Thyroid gland (tissue), 4 donors: Measurements from ENCODE around the gene DOCK2. TPM values are rescaled to one million over a fixed set of nuclear protein-coding genes. Genes with fewer than 3 reads are reported as not detected.

ENCODE experiments used
- DNase-seq, 2 donors: peaks; one replicate each; pipeline ENCODE4 v3.0.0-alpha.2; 2019
- H3K27ac ChIP-seq, 3 donors: fragments of 200-600 bp; sonication (generic); 1 replicate in 2 of 3; 2 replicates in 1 of 3; pipeline ENCODE4 v1.5.1; 2016 to 2019; ENCODE audit warnings: mild to moderate bottlenecking in 1 of 3, moderate library complexity in 1 of 3
- H3K27me3 ChIP-seq: fragments of 200-600 bp; sonication (generic); one replicate; pipeline ENCODE4 v1.5.1; 2019
- H3K36me3 ChIP-seq, 2 donors: fragments of 200-600 bp; sonication (generic); one replicate each; pipeline ENCODE4 v1.5.1; 2016 to 2019
- H3K4me1 ChIP-seq, 2 donors: fragments of 200-600 bp; sonication (generic); one replicate each; pipeline ENCODE4 v1.5.1; 2017 to 2019
- H3K4me3 ChIP-seq, 3 donors: fragments of 200-600 bp; sonication (generic); replicated peaks in 1 of 3; 1 replicate in 2 of 3; 2 replicates in 1 of 3; pipeline ENCODE4 v1.5.1; 2016; ENCODE audit warnings: mild to moderate bottlenecking in 1 of 3
- H3K9me3 ChIP-seq: fragments of 200-600 bp; sonication (generic); one replicate; pipeline ENCODE4 v1.5.1; 2017
- POLR2A ChIP-seq, 2 donors: fragments of 450-650 bp; IDR thresholded peaks; one replicate each; pipeline ENCODE4 v1.6.1; 2017; ENCODE audit warnings: antibody characterized with exemption in 2 of 2, mild to moderate bottlenecking in 2 of 2, moderate library complexity in 1 of 2
- WGBS, 2 donors: methylation state at CpG; one replicate each; pipeline ENCODE4 v1.1.5; 2017; 5-methylcytosine and 5-hydroxymethylcytosine counted together
- intact Hi-C: fragments of 100-400 bp; cut with DNase I; formaldehyde crosslinking; loops from one replicate; pipeline ENCODE4 v1.15.1; 2023
- total RNA-seq, 4 donors: library from RNA; depleted of rRNA; stranded (reverse); fragments of >200 nt; gene quantifications; one replicate each; pipeline ENCODE4 v1.2.3, GENCODE V29; 2016
- TF ChIP-seq, protein P1 (sequence below), 6 experiments: fragments of 200-600 bp in 3 of 6; fragments of 450-650 bp in 3 of 6; sonication (generic) in 3 of 6; IDR thresholded peaks; one replicate each; pipeline ENCODE4 v1.5.1; 2016 to 2019; ENCODE audit warnings: antibody characterized with exemption in 6 of 6, mild to moderate bottlenecking in 2 of 6, inconsistent platforms in 1 of 6, moderate library complexity in 1 of 6

DOCK2 gene
- total RNA-seq, 4 donors from 2014 or later = 4.3 to 14.1 (median 8.6) TPM

DNA sequence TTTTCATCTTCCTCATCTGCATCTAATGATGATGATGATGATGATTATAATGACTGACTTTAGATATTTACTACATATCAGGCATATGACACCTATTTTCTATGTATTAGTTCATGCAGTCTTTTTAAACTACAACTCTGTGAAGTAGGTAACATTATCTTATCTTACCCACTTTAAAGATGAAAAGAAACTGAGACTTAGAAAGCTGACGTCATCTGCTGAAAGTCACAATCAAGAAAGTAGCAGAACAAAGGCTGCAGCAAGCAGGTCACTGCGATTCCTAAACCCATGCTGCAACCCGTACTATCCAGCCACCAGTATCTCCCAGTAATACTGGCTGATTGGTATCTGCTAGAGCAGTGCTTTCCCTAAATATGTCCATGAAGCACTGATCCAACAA, 383.3 kb downstream of the DOCK2 start:
- intact Hi-C loops = no loop called here
- H3K36me3 ChIP-seq = no peaks in the 10 kb centered on the region
- whole genome bisulfite sequencing, 2 donors = 86 to 93% methylated on average over 3 of the region's 3 CpGs
- H3K4me3 ChIP-seq = no peak overlapping the region
- no peaks in the 10 kb centered on the region for H3K9me3 ChIP-seq
- no peaks in the 10 kb centered on the region for H3K27me3 ChIP-seq
- no peaks in the 10 kb centered on the region for H3K4me1 ChIP-seq
- no peak overlapping the region for H3K27ac ChIP-seq
- TF ChIP-seq, protein P1, sequence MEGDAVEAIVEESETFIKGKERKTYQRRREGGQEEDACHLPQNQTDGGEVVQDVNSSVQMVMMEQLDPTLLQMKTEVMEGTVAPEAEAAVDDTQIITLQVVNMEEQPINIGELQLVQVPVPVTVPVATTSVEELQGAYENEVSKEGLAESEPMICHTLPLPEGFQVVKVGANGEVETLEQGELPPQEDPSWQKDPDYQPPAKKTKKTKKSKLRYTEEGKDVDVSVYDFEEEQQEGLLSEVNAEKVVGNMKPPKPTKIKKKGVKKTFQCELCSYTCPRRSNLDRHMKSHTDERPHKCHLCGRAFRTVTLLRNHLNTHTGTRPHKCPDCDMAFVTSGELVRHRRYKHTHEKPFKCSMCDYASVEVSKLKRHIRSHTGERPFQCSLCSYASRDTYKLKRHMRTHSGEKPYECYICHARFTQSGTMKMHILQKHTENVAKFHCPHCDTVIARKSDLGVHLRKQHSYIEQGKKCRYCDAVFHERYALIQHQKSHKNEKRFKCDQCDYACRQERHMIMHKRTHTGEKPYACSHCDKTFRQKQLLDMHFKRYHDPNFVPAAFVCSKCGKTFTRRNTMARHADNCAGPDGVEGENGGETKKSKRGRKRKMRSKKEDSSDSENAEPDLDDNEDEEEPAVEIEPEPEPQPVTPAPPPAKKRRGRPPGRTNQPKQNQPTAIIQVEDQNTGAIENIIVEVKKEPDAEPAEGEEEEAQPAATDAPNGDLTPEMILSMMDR (IDR thresholded peaks at IDR 0.05) = no peak
- no peak for TF ChIP-seq POLR2A (IDR thresholded peaks at IDR 0.05)
- DNase-seq = no peak

DNA sequence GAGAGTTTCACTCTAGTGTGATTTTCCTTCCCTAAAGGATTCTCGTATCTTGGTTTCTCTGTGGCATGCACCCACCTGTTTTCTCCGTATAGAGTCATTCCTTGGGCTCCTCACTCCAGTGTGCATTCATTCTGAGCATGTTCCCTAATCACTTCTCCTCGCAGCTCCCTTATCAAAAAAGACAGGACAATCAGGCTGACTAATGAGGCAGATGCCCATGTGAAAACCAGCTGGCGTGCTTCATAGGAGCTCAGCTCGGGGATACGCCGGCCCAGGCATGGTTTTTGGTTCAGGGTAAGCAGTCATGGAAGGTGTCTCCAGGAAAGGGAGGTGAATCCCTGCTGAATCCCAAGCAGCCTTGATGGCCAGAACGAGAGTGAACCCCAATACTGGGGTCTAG, 384.4 kb downstream of the DOCK2 start:
- Histone ChIP-seq H3K9me3 (no peaks in the 10 kb centered on the region), H3K4me1 (no peaks in the 10 kb centered on the region), H3K36me3 (no peaks in the 10 kb centered on the region), H3K27ac (no peak overlapping the region), H3K4me3 (no peak overlapping the region), H3K27me3 (no peaks in the 10 kb centered on the region)
- intact Hi-C loops = no loop called here
- no peak for TF ChIP-seq POLR2A (IDR thresholded peaks at IDR 0.05)
- TF ChIP-seq, protein P1 (IDR thresholded peaks at IDR 0.05) = no peak
- no peak for DNase-seq
- 85 to 86% methylated on average over 8 of the region's 8 CpGs for WGBS, 2 donors

DNA sequence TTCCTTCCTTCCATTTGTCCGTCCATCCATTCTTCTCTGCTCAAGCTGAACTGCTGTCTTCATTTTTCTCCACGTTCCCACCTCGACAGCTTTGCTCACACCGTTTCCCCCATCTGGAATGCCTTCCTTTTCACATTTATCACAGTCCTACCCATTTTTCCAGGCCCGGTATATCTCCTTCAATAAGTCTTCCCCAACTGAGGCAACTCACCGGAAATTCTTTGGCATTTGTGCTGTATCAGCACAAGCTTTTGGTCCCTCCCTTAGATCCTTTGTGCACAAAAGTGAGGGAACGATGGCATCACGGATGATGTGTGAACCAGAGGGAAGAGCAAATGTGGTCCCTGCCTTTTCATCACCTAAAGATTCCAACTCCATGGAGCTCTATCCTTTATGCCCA, 388.8 kb downstream of the DOCK2 start:
- DNase-seq = no peak
- intact Hi-C loops = no loop called here
- TF ChIP-seq, protein P1 (IDR thresholded peaks at IDR 0.05) = no peak
- no peak for TF ChIP-seq POLR2A (IDR thresholded peaks at IDR 0.05)
- Histone ChIP-seq H3K36me3 (no peaks in the 10 kb centered on the region), H3K4me3 (no peak overlapping the region), H3K9me3 (no peaks in the 10 kb centered on the region), H3K4me1 (no peaks in the 10 kb centered on the region), H3K27me3 (no peaks in the 10 kb centered on the region), H3K27ac (no peak overlapping the region)
- WGBS, 2 donors = 85 to 91% methylated on average over 8 of the region's 8 CpGs

DNA sequence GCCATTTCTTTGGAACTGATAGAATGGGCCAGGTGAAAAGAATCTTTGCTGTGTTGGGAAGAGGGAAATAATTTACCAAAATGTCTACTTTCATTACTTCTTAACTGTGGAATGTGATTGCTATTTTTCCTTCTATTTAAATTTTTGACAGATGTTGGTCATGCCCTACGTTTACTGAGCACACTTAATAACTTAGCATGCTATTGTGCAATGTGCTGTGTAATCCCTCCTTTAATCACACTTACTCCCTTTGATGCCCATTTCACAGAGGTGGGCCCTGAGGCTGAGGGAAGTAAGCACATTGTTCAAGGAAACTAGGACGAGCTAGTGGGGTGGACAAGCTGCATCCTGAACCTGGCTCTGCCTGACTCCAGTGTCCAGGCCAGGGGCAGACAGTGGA, 391.0 kb downstream of the DOCK2 start:
- H3K36me3 ChIP-seq = no peaks in the 10 kb centered on the region
- no peaks in the 10 kb centered on the region for H3K4me1 ChIP-seq
- WGBS, 2 donors = 61 to 81% methylated on average over 2 of the region's 2 CpGs
- TF ChIP-seq, protein P1 (IDR thresholded peaks at IDR 0.05) = no peak
- TF ChIP-seq POLR2A (IDR thresholded peaks at IDR 0.05) = no peak
- H3K27ac ChIP-seq = no peak overlapping the region
- H3K9me3 ChIP-seq = no peaks in the 10 kb centered on the region
- DNase-seq = no peak
- no peak overlapping the region for H3K4me3 ChIP-seq
- intact Hi-C loops = no loop called here
- no peaks in the 10 kb centered on the region for H3K27me3 ChIP-seq

DNA sequence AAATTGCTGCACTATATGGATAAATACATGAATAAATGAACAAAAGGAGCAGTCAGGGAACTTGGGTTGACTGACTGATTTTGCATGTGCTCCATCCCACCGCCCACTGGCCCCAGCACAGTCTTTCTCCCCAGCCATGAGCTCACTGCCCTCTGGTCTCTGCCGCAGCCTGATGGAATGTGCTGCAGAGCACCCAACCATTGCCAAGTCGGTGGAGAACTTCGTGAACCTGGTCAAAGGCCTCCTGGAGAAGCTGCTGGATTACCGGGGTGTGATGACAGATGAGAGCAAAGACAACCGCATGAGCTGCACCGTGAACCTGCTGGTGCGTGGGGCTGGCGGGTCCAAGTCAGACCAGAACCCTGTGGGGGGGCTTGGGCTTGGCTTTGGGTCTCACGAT, 397.2 kb downstream of the DOCK2 start:
- TF ChIP-seq, protein P1 (IDR thresholded peaks at IDR 0.05) = no peak
- TF ChIP-seq POLR2A (IDR thresholded peaks at IDR 0.05) = no peak
- no peak overlapping the region for H3K27ac ChIP-seq
- H3K4me3 ChIP-seq = no peak overlapping the region
- no peaks in the 10 kb centered on the region for H3K9me3 ChIP-seq
- H3K36me3 ChIP-seq = no peaks in the 10 kb centered on the region
- DNase-seq = no peak
- H3K27me3 ChIP-seq = no peaks in the 10 kb centered on the region
- WGBS, 2 donors = 81% methylated on average over 10 of the region's 10 CpGs
- intact Hi-C loops = no loop called here
- H3K4me1 ChIP-seq = no peaks in the 10 kb centered on the region
